ENCODE results near the gene WBP2NL. TPM values are rescaled to one million over a fixed set of nuclear protein-coding genes. Genes with fewer than 3 reads are reported as not detected.
A peak's percentile ranks its signal among the peaks of the same experiment; 100 is the strongest.

The WBP2NL gene
- total RNA-seq, 1 donor, result 1.6 TPM

DNA sequence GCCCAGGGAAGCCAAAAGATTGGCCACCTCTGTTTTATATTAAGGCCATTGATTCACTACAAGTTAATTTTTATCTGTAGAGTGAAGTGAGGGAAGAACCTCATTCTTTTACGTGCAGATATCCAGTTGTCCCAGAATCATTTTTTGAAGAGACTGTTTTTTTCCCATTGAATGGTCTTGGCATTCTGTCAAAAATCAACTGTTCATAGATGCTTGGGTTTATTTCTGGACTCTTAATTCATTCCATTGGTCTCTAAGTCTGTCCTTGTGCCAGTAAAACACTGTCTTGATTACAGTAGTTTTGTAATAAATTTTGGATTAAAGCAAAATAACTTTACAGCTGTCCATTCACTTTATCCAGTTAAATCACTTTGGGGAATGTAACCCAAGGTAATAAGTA is 26.8 kb downstream of the WBP2NL start:
- no peak for DNase-seq (ENCODE audit: low read depth in 2 of 3, low spot score in 2 of 3)

DNA sequence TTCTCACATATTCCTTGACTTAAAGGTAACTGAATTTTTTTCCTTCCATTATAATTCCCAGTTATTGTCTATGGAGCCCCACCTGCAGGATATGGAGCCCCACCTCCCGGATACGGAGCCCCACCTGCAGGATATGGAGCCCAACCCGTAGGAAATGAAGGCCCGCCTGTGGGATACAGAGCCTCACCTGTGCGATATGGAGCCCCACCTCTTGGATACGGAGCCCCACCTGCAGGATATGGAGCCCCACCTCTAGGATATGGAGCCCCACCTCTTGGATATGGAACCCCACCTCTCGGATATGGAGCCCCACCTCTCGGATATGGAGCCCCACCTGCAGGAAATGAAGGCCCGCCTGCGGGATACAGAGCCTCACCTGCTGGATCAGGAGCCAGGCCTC is 28.1 kb downstream of the WBP2NL start:
- no peak for DNase-seq (ENCODE audit: low read depth in 2 of 3, low spot score in 2 of 3)

DNA sequence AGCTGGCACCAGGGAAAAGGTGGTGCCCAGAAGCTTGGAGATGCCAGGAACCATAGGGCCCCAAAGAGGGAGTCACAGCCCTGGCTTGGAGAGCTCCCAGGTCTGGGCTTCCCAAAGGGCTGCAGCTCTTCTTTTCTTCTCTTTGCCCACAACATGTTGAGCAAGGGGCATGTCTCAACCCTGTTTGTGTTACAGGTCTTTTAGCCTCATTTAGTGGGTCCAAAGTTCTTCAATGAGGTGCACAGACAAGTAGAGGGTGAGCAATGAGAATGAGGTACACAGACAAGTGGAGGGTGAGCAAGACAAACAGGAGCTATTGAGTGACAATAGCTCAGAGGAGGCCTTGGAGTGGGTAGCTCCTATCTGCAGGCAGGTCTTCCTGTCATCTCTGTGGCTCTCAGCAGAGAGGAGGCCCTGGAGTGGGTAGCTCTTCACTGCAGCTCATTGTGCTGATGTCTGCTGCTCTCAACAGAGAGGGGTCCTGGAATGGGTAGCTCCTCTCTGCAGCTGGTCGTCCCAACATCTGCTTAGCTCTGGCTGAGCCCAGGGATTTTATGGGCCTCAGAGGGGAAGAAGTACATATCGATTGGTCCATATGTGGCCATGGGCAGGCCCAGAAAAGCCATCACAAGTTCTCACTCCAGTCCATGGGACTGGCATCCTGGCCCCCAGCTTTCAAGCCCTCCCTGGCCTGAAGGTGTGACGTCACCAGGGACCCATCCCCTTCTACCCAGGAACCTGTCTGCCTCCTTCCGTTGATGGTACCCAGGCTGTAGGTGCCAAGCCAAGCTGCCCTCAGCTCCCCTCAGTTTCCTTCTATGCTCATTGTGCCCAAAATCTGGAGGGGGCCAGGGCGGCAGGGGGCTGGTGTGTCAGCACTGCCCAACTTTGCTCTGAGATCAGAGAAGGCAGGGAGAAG is 34.9 kb downstream of the WBP2NL start:
- no peak for DNase-seq (ENCODE audit: low read depth in 2 of 3, low spot score in 2 of 3)

DNA sequence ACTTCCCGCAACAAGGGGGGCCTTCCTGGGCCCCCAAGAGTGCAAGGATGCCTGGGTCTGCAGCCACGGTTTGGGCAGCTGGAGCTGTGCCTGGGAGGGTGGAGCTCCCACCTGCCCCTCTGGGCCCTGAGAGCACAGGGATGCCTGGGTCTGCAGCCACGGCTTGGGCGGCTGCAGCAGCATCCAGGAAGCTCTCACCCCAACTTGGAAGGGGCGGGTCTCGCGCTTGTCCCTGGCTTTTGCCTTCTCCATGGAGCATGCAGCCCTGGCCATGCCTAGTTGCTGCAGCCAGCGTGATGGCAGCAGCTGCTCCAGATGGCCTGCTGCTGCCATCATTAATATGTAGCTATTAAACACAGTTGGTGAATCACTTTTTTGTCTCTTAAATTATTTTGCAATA is 36.7 kb downstream of the WBP2NL start:
- DNase-seq (ENCODE audit: low read depth in 2 of 3, low spot score in 2 of 3), result no peak

DNA sequence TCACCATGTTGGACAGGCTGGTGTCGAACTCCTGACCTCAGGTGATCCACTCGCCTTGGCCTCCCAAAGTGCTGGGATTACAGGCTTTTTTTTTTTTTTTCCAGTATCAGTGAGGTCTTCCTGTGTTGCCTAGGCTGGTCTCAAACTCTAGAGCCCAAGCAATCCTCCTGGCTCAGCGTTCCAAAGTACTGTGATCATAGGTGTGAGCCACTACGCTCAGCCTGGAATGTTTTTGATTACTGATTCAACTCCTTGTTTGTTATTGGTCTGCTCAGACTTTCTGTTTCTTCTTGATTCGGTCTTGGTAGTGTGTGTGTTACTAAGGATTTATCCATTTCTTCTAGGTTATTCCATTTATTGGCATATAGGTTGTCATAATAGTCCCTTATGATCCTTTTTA is 40.7 kb downstream of the WBP2NL start:
- no peak for DNase-seq (ENCODE audit: low read depth in 2 of 3, low spot score in 2 of 3)

DNA sequence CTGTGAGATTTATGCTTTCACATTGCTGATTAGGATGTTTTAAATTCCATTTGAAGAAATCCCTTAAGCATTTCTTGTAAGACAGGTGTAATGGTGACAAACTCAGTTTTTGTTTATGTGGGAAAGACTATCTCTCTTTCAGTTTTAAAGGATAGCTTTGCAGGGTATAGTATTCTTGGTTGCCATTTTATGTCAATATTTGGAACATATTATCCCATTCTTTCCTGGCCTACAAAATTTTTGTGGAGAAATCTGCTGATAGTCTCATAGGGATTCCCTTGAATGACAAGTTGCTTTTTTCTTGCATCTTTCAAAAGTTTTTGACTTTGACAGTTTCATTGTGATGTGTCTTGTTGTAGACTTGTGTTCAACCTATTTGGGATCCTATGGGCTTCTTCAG is 43.2 kb downstream of the WBP2NL start:
- DNase-seq (ENCODE audit: low read depth in 2 of 3, low spot score in 2 of 3), result no peak

DNA sequence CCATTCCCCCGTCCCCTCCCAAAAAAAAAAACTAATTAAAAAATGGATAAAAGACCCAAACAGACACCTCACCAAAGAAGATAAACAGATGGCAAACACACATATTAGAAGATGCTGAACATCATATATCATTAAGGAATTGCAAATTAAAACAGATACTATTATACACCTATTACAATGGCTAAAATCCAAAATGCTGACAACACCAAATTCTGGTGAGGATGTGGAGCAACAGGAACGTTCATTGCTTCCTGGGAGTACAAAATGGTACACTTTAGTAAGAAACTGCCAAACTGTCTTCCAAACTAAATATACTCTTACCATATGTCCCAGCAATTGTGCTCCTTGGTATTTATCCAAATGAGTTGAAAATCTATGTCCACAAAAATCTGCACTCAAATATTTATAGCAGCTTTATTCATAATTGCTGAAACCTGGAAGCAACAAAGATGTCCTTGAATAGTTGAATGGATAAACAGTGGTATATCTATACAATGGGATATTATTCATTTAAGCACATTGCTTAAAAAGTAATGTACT is 52.1 kb downstream of the WBP2NL start:
- DNase-seq (ENCODE audit: low read depth in 2 of 3, low spot score in 2 of 3), result no peak

DNA sequence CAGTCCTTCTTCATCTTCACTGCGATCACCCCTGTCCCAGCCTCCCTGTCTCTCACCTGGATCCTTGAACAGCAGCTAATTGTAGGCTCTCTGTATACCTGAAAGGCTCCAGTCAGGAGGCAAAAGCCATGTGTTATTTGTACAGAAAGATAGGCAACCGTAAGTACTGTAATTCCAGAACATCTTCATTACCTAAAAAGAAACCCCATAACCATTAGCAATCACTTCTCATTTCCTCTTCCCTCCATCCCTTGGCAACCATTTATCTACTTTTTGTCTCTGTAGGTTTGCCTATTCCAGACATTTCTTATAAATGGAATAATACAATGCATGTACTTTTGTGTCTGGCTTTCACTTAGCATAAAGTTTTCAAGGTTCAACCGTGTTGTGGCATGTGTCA is 54.2 kb downstream of the WBP2NL start:
- DNase-seq (ENCODE audit: low read depth in 2 of 3, low spot score in 2 of 3), result no peak

DNA sequence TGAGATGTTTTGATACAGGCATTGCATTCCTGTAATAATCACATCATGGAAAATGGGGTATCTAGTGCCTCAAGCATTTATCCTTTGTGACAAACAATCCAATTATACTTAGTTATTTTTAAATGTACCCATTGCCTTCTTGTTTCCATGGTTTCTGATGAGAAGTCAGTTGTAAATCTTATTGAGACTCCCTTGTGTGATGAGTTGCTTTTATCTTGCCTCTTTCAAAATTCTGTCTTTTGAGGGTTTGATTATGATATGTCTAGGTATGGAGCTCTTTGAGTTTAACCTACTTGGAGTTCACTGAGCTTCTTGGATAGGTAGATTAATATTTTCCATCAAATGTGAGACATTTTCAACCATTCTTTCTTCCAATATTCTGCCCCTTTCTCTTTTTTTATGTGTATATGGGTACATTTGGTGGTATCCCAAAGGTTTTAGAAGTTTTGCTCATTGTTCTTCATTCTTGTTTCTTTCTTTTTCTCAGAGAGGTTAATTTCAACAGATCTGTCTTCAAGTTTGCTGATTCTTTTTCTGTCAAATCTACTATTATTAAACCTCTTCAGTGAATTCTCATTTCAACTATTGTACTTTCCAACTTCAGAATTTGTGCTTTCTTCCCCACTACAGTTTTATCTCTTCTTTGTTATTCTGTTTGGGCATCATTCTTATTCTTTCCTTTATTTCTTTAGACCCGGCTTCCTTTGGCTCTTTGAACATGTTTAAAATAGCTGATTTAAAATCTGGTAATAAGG is 58.3 kb downstream of the WBP2NL start:
- DNase-seq (ENCODE audit: low read depth in 2 of 3, low spot score in 2 of 3), result peak in 1 of 3 donors; percentile 9

DNA sequence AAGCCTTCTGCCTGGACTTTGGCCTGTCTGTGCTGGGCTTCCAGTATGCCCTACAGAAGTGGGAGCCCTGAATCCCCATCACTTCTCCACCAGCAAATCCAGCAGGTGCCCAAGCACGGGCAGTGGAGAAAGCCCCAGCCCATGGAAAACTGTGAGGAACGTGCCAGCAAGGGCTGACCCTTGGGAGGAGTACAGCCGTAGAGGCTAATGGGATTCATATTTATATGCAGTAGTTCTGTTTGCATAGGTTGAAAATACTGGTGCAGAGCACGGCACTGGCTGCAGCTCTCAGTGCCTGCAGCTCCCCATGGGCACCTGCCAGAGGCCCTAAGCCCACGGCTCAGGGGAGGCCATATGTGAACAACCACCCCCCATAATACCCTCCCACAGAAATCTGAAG is 61.9 kb downstream of the WBP2NL start:
- DNase-seq (ENCODE audit: low read depth in 2 of 3, low spot score in 2 of 3), result no peak

DNA sequence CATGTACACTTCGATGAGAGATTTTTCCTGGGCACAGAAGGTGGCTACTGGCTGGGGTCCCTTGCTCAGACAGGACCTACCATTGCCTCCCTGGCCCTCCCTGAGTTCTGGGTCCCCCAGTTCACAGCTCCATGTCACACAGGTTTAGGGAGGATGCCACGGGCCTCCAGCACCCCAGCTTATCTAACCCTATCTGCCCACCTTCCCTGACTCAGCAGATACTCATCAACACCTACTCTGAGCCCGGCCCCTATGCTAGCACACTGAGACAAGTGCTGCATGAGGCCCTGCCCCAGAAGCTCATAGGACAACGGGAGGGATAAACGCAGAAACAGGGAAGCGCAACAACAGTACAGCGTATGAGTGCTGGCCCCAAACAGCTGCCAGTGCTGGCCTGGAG is 62.5 kb downstream of the WBP2NL start:
- no peak for DNase-seq (ENCODE audit: low read depth in 2 of 3, low spot score in 2 of 3)

DNA sequence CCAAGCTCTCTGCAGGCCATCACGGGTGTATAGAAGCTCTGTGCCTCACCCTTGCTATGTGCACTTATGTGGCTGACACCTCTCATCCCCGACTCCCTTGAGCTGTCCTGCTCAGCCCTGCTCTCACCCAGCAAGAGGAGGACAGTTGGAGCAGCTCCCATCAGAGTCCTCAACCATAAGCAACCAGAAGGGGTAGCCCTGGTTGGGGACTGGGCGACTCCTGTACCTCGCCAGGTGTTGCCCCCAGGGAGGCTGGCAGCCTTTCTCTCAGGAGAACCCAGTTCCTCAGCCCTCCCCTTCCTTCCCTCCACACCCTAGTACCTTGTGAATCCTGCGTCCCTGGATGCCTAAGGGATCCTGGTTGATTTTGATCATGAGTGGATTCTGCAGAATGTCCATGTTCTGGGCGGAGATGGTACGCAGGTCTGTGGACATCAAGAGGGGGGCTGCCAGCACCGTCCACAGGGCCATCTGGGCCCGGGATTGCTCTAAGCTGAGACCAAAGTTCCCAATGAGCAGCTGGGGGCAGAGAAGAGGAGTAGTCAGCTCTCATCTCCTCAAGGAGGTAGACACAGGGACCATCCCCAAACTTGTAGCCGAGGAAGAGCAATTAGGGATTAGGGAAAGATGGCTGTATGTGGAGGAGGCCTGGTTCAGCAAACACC is 64.0 kb downstream of the WBP2NL start:
- no peak for DNase-seq (ENCODE audit: low read depth in 2 of 3, low spot score in 2 of 3)

DNA sequence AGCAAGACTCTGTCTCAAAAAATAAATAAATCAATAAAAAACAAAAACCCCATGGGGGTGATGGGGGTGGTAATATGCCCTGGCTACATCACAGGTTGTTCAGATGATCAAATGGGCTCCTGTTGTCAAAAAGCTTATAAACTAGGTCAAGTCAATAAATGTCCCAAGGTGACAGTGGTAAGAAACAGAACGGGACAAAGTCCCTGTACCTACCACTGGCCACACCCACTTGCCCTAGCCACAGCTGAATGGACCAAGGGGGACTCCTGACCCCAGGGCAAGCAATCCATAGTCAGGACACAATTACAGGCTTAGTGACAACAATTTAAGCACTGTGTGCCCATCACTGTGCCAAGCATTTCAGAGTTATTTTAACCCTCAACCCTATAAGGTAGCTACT is 66.0 kb downstream of the WBP2NL start:
- DNase-seq (ENCODE audit: low read depth in 2 of 3, low spot score in 2 of 3), result no peak

DNA sequence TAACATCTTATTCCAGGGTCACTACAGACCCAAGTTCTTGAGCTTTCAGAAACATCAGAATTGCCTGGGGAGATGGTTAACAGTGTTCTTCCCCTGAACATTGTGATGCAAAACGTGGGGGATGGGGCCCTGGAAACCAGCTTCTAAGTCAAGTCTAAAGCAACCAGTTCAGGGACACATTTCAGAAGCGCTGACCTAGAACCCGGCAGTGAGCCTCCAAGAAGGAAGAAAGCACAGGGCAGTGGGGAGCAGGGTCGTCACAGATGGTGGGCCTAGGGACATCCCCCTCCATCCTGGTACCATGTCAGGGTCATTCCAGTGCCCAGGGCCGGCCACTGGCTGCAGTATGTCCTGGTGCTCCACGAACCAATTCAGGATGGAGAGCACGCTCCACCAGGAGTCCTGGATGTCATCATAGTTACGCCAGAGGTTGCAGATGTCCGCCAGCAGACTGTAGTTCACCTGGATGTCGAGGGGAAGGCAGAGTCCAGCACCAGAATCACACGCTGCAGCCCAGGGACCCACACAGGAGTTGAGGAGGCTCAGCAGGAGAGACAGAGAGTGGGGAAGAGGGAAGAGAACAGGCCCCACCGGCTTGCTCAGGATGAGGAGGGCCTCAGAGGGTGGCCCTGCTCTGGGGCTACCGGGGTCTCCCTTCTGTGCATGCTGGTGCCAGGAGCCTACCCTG is 67.0 kb downstream of the WBP2NL start:
- DNase-seq (ENCODE audit: low read depth in 2 of 3, low spot score in 2 of 3), result no peak

DNA sequence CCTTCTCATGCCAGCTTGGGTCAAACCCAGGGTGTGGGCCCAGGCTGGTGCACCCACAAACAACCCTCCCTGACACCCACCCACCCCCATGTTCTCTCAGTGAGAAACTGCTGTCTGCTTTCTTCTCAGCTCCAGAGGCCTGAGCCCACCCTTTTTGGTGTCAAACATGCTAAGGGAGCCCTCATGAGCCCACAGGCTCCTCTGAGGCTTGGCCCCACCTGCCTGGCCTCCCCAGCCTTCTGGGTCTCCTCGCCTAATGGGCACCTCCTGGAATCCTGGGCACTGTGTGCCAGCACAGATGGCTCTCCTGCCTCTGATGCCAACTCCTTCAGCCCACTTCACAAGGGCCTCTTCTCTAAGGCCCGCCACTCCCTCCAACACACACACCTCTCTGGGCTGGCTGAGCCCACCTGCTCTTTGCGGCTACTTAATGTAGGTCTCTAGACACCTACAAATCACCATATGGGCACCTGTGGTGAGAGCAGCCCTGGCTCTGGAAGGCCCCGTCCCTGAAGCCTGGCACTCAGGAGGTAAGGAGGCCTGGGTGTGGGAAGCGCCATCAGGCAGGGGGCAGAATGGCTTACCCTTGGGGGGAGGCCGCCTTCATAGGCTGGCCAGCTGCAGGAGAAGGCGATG is 67.7 kb downstream of the WBP2NL start:
- no peak for DNase-seq (ENCODE audit: low read depth in 2 of 3, low spot score in 2 of 3)

DNA sequence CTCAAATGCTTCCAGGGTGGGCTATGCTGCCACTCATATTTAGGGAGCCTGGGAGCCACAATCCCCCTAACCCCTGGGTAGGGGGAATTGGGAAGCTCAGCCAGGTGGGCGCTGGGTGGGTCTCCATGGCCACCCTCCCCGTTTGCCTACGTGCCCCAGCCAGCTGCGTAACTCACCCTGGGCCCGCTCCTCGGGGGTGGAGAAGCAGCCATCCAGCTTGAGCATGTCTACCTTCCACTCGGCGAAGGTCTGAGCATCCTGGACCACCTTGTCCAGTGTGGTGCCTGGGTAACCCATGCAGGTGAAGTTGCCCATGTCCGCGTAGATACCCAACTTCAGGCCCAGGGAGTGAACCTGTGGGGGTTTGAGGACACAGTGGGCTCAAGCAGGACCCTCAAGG is 68.3 kb downstream of the WBP2NL start:
- no peak for DNase-seq (ENCODE audit: low read depth in 2 of 3, low spot score in 2 of 3)

DNA sequence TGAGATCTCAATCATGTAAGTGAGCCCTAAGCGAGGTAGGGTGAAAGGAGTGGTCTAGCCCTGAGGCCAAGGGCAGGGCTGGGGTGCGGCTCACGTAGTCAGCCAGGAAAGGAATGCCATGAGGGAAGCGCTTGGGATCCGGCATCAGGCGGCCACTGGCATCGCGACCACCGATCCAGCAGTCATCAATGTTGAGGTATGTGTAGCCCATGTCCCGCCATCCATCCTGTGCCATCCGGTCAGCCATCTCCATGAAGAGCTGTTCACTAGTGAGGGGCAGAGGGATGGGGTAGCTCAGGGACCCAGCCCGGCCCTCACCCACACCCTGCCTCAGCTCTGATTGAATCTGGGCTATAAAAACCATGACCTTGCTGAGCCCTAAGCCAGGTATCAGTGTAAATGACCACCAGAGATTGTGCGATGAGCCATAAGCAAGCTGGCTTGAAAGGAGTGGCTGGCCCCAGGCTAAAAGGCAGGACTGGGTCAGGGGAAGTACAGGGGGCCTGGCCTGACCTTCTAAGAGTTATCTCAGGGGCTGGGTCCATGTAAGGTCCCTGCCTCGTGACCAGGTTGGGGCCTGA is 69.2 kb downstream of the WBP2NL start:
- no peak for DNase-seq (ENCODE audit: low read depth in 2 of 3, low spot score in 2 of 3)

DNA sequence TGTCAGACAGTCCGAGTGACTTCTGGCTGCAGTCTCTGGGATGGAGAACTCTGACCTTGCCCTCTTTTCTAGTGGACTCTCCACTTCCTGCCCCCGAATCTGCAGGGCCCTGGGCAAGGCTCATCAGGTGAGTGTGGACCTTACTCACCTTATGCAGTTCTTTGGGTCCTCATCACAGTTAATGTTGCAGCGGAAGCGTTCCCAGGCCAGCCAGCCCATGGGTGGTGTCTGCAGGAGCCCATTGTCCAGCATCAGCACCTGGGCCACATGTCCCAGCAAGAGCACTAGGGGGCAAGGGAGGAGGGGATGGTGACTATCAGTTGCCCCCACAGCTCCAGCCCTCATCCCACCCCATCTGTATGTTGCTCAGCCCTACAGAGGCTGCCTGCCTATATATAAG is 69.7 kb downstream of the WBP2NL start:
- no peak for DNase-seq (ENCODE audit: low read depth in 2 of 3, low spot score in 2 of 3)

DNA sequence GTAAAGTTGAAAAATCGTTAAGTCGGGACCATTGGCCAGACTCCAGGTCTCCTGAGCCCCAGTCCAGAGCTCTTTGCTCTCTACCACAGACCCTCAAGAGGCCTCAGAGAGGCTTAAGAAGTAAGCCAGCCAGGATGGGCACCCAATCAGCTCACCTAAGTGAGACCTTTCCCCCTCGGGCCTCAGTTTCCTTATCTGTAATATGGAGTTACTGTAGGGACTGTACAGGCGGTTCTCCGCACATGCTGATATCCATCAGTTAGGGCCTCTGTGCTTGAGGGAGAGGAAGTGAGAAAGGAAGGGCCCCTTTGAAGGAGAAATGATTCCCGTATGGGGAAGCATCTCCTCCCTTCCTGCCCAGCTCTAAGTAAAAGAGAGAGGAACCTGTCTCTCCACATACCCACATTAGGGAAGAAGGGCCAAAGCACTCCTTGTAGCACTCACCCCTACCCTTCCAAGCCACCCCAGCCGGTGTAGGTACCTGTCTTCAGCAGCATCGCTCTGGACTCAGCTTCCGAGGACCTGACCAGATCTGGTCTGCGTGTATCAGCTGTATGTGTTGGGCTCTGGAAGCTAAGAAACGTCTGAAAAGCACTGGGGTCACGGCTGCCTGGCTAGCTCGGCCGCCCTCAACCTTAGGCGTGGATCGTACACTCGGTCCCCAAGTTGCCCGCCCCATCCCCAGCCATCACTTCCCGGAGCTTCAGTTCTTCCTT is 71.4 kb downstream of the WBP2NL start:
- DNase-seq (ENCODE audit: low read depth in 2 of 3, low spot score in 2 of 3), result no peak

All from hematopoietic multipotent progenitor cell (in vitro differentiated cells).